ENCODE measurements around the gene CSTPP1. TPM values are rescaled to one million over a fixed set of nuclear protein-coding genes. Genes with fewer than 3 reads are reported as not detected.

The CSTPP1 gene
- total RNA-seq, 1 donor from 2014 or later = 32.7 TPM

DNA sequence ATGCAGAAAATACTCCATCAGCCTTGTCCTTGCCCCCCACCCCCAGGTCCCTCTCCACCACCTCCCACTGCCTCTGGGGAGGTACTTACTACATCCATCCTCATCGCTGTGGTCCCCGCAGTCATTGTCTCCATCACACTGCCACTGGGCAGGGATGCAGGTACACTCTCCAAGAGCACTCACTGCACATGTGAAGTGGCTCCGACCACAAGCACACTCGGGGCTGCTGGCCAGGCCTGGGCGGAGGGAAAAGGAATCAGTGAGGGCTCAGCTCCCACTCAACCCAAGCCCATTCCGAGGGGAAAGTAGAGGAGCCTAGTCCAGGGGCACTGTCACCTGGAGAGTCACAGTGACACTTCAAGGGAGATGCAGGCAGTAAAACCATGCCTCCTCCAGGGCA lies 33.9 kb upstream of the CSTPP1 start:
- no peaks in the 10 kb centered on the region for H3K27me3 Mint-ChIP-seq (ENCODE audit: insufficient read depth, low read depth)
- DNase-seq (ENCODE audit: low spot score) = no peak
- peak overlapping the region; percentile 69 for H3K27ac Mint-ChIP-seq
- H2AFZ ChIP-seq (replicated peaks) = no peak overlapping the region
- H3K4me3 ChIP-seq = no peak overlapping the region
- peaks cover 25% of the 10 kb centered on the region for H3F3A ChIP-seq (ENCODE audit: low read depth)
- H3K79me2 ChIP-seq (ENCODE audit: low read depth) = peaks cover 5% of the 10 kb centered on the region
- no peak overlapping the region for H3K4me2 ChIP-seq
- no peaks in the 10 kb centered on the region for H3K27me3 ChIP-seq
- no peaks in the 10 kb centered on the region for H3K9me3 ChIP-seq (ENCODE audit: low read depth)
- no peaks in the 10 kb centered on the region for H3K36me3 ChIP-seq
- H3K27ac ChIP-seq = no peak overlapping the region
- H3K9ac ChIP-seq = no peak overlapping the region
- peaks cover 45% of the 10 kb centered on the region for H3K4me1 Mint-ChIP-seq
- peaks cover 35% of the 10 kb centered on the region for H3K36me3 Mint-ChIP-seq
- peaks cover 29% of the 10 kb centered on the region for H3K4me1 ChIP-seq
- peaks cover 9% of the 10 kb centered on the region for H4K20me1 ChIP-seq (ENCODE audit: low read depth)
- peaks cover 2% of the 10 kb centered on the region for H3K9me3 Mint-ChIP-seq
- no peak overlapping the region for H3K4me3 Mint-ChIP-seq
- TF ChIP-seq EZH2 (IDR thresholded peaks at IDR 0.05) = no peak
- TF ChIP-seq EZH2phosphoT487 (IDR thresholded peaks at IDR 0.05) = no peak
- TF ChIP-seq, protein P1, sequence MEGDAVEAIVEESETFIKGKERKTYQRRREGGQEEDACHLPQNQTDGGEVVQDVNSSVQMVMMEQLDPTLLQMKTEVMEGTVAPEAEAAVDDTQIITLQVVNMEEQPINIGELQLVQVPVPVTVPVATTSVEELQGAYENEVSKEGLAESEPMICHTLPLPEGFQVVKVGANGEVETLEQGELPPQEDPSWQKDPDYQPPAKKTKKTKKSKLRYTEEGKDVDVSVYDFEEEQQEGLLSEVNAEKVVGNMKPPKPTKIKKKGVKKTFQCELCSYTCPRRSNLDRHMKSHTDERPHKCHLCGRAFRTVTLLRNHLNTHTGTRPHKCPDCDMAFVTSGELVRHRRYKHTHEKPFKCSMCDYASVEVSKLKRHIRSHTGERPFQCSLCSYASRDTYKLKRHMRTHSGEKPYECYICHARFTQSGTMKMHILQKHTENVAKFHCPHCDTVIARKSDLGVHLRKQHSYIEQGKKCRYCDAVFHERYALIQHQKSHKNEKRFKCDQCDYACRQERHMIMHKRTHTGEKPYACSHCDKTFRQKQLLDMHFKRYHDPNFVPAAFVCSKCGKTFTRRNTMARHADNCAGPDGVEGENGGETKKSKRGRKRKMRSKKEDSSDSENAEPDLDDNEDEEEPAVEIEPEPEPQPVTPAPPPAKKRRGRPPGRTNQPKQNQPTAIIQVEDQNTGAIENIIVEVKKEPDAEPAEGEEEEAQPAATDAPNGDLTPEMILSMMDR (IDR thresholded peaks at IDR 0.05) = no peak

- peaks cover 30% of the 10 kb centered on the region for H3K36me3 Mint-ChIP-seq
- H3K27ac ChIP-seq = no peak overlapping the region
- no peak overlapping the region for H3K9ac ChIP-seq
- peak overlapping the region; percentile 26 for H3K27ac Mint-ChIP-seq
- H3K4me1 Mint-ChIP-seq = peaks cover 49% of the 10 kb centered on the region
- H4K20me1 ChIP-seq (ENCODE audit: low read depth) = peaks cover 9% of the 10 kb centered on the region
- peaks cover 29% of the 10 kb centered on the region for H3K4me1 ChIP-seq
- H3K27me3 ChIP-seq = no peaks in the 10 kb centered on the region
- H3K79me2 ChIP-seq (ENCODE audit: low read depth) = peaks cover 15% of the 10 kb centered on the region
- H3K9me3 Mint-ChIP-seq = no peaks in the 10 kb centered on the region
- peak overlapping the region; percentile 57 for H3K4me2 ChIP-seq
- H3K4me3 ChIP-seq = no peak overlapping the region
- no peaks in the 10 kb centered on the region for H3K9me3 ChIP-seq (ENCODE audit: low read depth)
- no peaks in the 10 kb centered on the region for H3K36me3 ChIP-seq
- H3K27me3 Mint-ChIP-seq (ENCODE audit: insufficient read depth, low read depth) = no peaks in the 10 kb centered on the region
- TF ChIP-seq EZH2phosphoT487 (IDR thresholded peaks at IDR 0.05) (no peak), EZH2 (IDR thresholded peaks at IDR 0.05) (no peak)
- TF ChIP-seq, protein P1 (IDR thresholded peaks at IDR 0.05) = no peak
- DNase-seq (ENCODE audit: low spot score) = peak; percentile 59
- no peak overlapping the region for H3K4me3 Mint-ChIP-seq
- H2AFZ ChIP-seq (replicated peaks) = no peak overlapping the region
- H3F3A ChIP-seq (ENCODE audit: low read depth) = peaks cover 37% of the 10 kb centered on the region
These were observed 32.7 kb upstream of the CSTPP1 start for GRCh38 chr11:46903846-46904245.

GRCh38 chr11:46905806-46906205 lies 30.8 kb upstream of the CSTPP1 start:
- H3F3A ChIP-seq (ENCODE audit: low read depth) = peaks cover 39% of the 10 kb centered on the region
- no peaks in the 10 kb centered on the region for H3K9me3 ChIP-seq (ENCODE audit: low read depth)
- H2AFZ ChIP-seq (replicated peaks) = no peak overlapping the region
- Mint-ChIP-seq H3K27me3 (ENCODE audit: insufficient read depth, low read depth) (no peaks in the 10 kb centered on the region), H3K4me1 (peaks cover 56% of the 10 kb centered on the region), H3K4me3 (no peak overlapping the region), H3K27ac (no peak overlapping the region), H3K9me3 (no peaks in the 10 kb centered on the region), H3K36me3 (peaks cover 23% of the 10 kb centered on the region)
- H4K20me1 ChIP-seq (ENCODE audit: low read depth) = peaks cover 9% of the 10 kb centered on the region
- H3K4me2 ChIP-seq = no peak overlapping the region
- no peak overlapping the region for H3K9ac ChIP-seq
- peaks cover 33% of the 10 kb centered on the region for H3K4me1 ChIP-seq
- peaks cover 23% of the 10 kb centered on the region for H3K79me2 ChIP-seq (ENCODE audit: low read depth)
- H3K27me3 ChIP-seq = no peaks in the 10 kb centered on the region
- TF ChIP-seq EZH2phosphoT487 (IDR thresholded peaks at IDR 0.05) (no peak), EZH2 (IDR thresholded peaks at IDR 0.05) (no peak)
- TF ChIP-seq, protein P1 (IDR thresholded peaks at IDR 0.05) = no peak
- no peak for DNase-seq (ENCODE audit: low spot score)
- H3K27ac ChIP-seq = no peak overlapping the region
- H3K36me3 ChIP-seq = no peaks in the 10 kb centered on the region
- no peak overlapping the region for H3K4me3 ChIP-seq
